Smooth muscle cell (in vitro differentiated cells): Measurements from ENCODE around the gene LRMDA. TPM values are rescaled to one million over a fixed set of nuclear protein-coding genes. Genes with fewer than 3 reads are reported as not detected.

Source experiments
- DNase-seq: peaks from one replicate; lab custom pipeline; 2025; ENCODE audit not compliant: unreplicated experiment; lab: John Stamatoyannopoulos, UW
- H2AFZ ChIP-seq: fragments of 200-600 bp; sonication (generic); 2 replicates; pipeline ENCODE4 v1.6.0; 2016; ENCODE audit warnings: antibody characterized with exemption, low read depth, mild to moderate bottlenecking
- H3F3A ChIP-seq: fragments of 200-600 bp; sonication (generic); 2 replicates; pipeline ENCODE4 v1.6.0; 2017; ENCODE audit warnings: antibody characterized with exemption, low read depth
- H3K27ac ChIP-seq: fragments of 200-600 bp; sonication (generic); 2 replicates; pipeline ENCODE4 v1.5.1; 2016; ENCODE audit warnings: low read depth, mild to moderate bottlenecking
- H3K27me3 ChIP-seq: fragments of 200-600 bp; sonication (generic); 2 replicates; pipeline ENCODE4 v1.6.1; 2016; ENCODE audit warnings: low read depth, mild to moderate bottlenecking
- H3K36me3 ChIP-seq: fragments of 200-600 bp; sonication (generic); 2 replicates; pipeline ENCODE4 v1.5.1; 2016; ENCODE audit warnings: low read depth
- H3K4me1 ChIP-seq: fragments of 200-600 bp; sonication (generic); 2 replicates; pipeline ENCODE4 v1.5.1; 2016; ENCODE audit warnings: low read depth
- H3K4me2 ChIP-seq: fragments of 200-600 bp; sonication (generic); 2 replicates; pipeline ENCODE4 v1.6.0; 2016; ENCODE audit warnings: mild to moderate bottlenecking
- H3K4me3 ChIP-seq: fragments of 200-600 bp; sonication (generic); 2 replicates; pipeline ENCODE4 v1.5.1; 2016; ENCODE audit warnings: mild to moderate bottlenecking
- H3K79me2 ChIP-seq: fragments of 200-600 bp; sonication (generic); 2 replicates; pipeline ENCODE4 v1.6.0; 2016; ENCODE audit warnings: low read depth, mild to moderate bottlenecking
- H3K9ac ChIP-seq: fragments of 200-600 bp; sonication (generic); 2 replicates; pipeline ENCODE4 v1.6.0; 2016; ENCODE audit warnings: low read depth
- H3K9me3 ChIP-seq: fragments of 200-600 bp; sonication (generic); replicated peaks from 2 replicates; pipeline ENCODE4 v1.5.1; 2016; ENCODE audit warnings: low read depth
- H4K20me1 ChIP-seq: fragments of 200-600 bp; sonication (generic); 2 replicates; pipeline ENCODE4 v1.6.0; 2016; ENCODE audit warnings: low read depth
- CTCF ChIP-seq: fragments of 200-600 bp; sonication (generic); IDR thresholded peaks from 2 replicates; pipeline ENCODE4 v1.5.1; 2017; ENCODE audit warnings: borderline replicate concordance, mild to moderate bottlenecking, antibody characterized with exemption; ENCODE audit not compliant: insufficient read depth, poor library complexity, severe bottlenecking
- WGBS: methylation state at CpG from one replicate; pipeline ENCODE4 v1.1.7; 2016; ENCODE audit warnings: low lambda C conversion rate; 5-methylcytosine and 5-hydroxymethylcytosine counted together
- polyA plus RNA-seq: library from polyadenylated mRNA; unstranded; fragments of >200 nt; fragmentation: Nextera tagmentation; extraction: Ambion mirVana; gene quantifications from 2 replicates; pipeline ENCODE4 v1.2.1, GENCODE V29; 2016
- total RNA-seq: library from RNA; depleted of rRNA; stranded (reverse); fragments of >200 nt; gene quantifications from 2 replicates; pipeline ENCODE4 v1.2.3, GENCODE V29; 2014

LRMDA gene
- total and polyA plus RNA-seq, 2 experiments from 2014 or later, result 1.5 to 1.6 TPM

DNA sequence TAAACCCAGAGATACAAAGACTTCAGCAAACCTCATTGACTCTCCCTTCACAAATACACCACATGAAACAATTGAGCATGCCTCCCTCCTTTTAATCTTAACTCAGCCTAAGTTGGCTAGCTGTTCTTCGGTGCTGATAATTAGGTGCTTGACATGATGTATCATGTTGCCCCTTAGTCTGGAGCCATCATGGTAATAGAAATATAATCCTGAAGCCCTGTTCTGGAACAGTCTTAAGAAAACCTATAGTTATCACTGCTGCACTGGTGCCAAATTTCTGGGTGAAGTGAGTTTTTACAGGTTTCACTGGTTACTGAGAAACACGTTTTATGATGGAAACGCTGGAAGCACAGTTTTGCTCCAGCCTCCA lies 306.1 kb downstream of the LRMDA start:
- H3K4me1 ChIP-seq, result peaks cover 17% of the 10 kb centered on the region
- H3K9ac ChIP-seq, result no peak overlapping the region
- no peak overlapping the region for H3K4me3 ChIP-seq
- no peaks in the 10 kb centered on the region for H3F3A ChIP-seq
- no peaks in the 10 kb centered on the region for H3K9me3 ChIP-seq
- H3K27ac ChIP-seq, result no peak overlapping the region
- WGBS, result 63% methylated on average over 3 of the region's 3 CpGs
- no peak overlapping the region for H3K4me2 ChIP-seq
- DNase-seq, result no peak
- H4K20me1 ChIP-seq, result no peaks in the 10 kb centered on the region
- no peaks in the 10 kb centered on the region for H3K27me3 ChIP-seq
- no peak overlapping the region for H2AFZ ChIP-seq
- TF ChIP-seq CTCF, result no peak
- no peaks in the 10 kb centered on the region for H3K79me2 ChIP-seq
- no peaks in the 10 kb centered on the region for H3K36me3 ChIP-seq

DNA sequence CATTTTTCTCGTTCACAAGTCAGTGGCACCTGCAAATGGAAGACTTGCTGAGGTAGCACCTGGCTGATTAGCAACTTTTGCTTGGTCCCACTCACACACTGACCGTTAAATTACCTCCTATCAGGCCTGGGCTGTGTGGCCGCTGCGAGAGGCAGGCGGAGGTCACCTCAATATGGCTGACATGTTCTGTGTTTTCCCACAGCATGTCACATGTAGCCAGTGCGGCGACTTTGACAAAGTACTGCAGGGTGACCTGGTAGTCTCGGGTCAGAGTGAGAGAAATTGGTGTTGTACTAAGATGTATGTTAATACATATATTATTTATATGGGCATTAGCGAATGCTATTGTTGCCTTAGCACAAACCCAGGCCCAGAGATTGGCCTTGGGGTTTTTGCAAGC lies 307.5 kb downstream of the LRMDA start:
- H3K9me3 ChIP-seq, result no peaks in the 10 kb centered on the region
- H3K27ac ChIP-seq, result no peak overlapping the region
- H3K79me2 ChIP-seq, result no peaks in the 10 kb centered on the region
- H3K4me3 ChIP-seq, result no peak overlapping the region
- no peaks in the 10 kb centered on the region for H3K36me3 ChIP-seq
- no peak overlapping the region for H3K9ac ChIP-seq
- H2AFZ ChIP-seq, result no peak overlapping the region
- H3F3A ChIP-seq, result no peaks in the 10 kb centered on the region
- H3K4me2 ChIP-seq, result no peak overlapping the region
- no peak for DNase-seq
- 96% methylated on average over 9 of the region's 9 CpGs for WGBS
- peaks cover 17% of the 10 kb centered on the region for H3K4me1 ChIP-seq
- no peaks in the 10 kb centered on the region for H4K20me1 ChIP-seq
- H3K27me3 ChIP-seq, result no peaks in the 10 kb centered on the region
- TF ChIP-seq CTCF, result no peak

GRCh38 chr10:75739414-75740143 lies 308.2 kb downstream of the LRMDA start:
- no peak for DNase-seq
- no peaks in the 10 kb centered on the region for H3K9me3 ChIP-seq
- no peak overlapping the region for H3K4me2 ChIP-seq
- no peak overlapping the region for H2AFZ ChIP-seq
- WGBS, result 85% methylated on average over 8 of the region's 8 CpGs
- H3K79me2 ChIP-seq, result no peaks in the 10 kb centered on the region
- H3K27me3 ChIP-seq, result no peaks in the 10 kb centered on the region
- no peaks in the 10 kb centered on the region for H3F3A ChIP-seq
- no peaks in the 10 kb centered on the region for H4K20me1 ChIP-seq
- H3K4me1 ChIP-seq, result peaks cover 17% of the 10 kb centered on the region
- no peak overlapping the region for H3K27ac ChIP-seq
- no peak overlapping the region for H3K4me3 ChIP-seq
- no peaks in the 10 kb centered on the region for H3K36me3 ChIP-seq
- TF ChIP-seq CTCF, result no peak
- H3K9ac ChIP-seq, result no peak overlapping the region

DNA sequence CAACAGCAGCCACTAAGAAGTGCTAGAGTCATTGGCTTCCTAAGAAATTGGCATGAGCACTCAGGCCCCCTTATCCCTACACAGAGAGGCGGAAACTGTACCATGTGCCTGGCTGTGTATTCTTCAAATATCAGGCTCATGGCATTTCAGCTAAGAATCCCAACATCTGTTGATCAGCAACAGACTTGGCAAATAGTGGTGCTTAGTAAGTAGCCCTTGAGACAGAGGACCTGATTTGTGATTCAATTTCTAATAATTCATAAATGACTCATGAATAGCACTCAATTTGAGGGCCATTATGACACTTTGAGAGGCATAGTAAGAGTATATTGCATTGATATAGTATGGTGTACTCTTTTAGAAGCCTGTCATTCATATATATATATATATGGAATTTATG lies 309.1 kb downstream of the LRMDA start:
- no peak for TF ChIP-seq CTCF
- no peak for DNase-seq
- H3K9me3 ChIP-seq, result no peaks in the 10 kb centered on the region
- H2AFZ ChIP-seq, result no peak overlapping the region
- H3K4me2 ChIP-seq, result no peak overlapping the region
- H3K79me2 ChIP-seq, result no peaks in the 10 kb centered on the region
- H3K9ac ChIP-seq, result no peak overlapping the region
- H3K4me1 ChIP-seq, result peaks cover 15% of the 10 kb centered on the region
- no peak overlapping the region for H3K27ac ChIP-seq
- H3K4me3 ChIP-seq, result no peak overlapping the region
- H4K20me1 ChIP-seq, result no peaks in the 10 kb centered on the region
- H3K36me3 ChIP-seq, result no peaks in the 10 kb centered on the region
- H3K27me3 ChIP-seq, result no peaks in the 10 kb centered on the region
- WGBS, result 100% methylated on average over 1 of the region's 1 CpG
- H3F3A ChIP-seq, result no peaks in the 10 kb centered on the region
